ENCODE measurements around the gene TRNAU1AP.
"Not testable (repeated sequence)": the region's sequence is repeated elsewhere in the genome, so short reads cannot be mapped to it uniquely, and the experiment has no call there.

The TRNAU1AP gene

DNA sequence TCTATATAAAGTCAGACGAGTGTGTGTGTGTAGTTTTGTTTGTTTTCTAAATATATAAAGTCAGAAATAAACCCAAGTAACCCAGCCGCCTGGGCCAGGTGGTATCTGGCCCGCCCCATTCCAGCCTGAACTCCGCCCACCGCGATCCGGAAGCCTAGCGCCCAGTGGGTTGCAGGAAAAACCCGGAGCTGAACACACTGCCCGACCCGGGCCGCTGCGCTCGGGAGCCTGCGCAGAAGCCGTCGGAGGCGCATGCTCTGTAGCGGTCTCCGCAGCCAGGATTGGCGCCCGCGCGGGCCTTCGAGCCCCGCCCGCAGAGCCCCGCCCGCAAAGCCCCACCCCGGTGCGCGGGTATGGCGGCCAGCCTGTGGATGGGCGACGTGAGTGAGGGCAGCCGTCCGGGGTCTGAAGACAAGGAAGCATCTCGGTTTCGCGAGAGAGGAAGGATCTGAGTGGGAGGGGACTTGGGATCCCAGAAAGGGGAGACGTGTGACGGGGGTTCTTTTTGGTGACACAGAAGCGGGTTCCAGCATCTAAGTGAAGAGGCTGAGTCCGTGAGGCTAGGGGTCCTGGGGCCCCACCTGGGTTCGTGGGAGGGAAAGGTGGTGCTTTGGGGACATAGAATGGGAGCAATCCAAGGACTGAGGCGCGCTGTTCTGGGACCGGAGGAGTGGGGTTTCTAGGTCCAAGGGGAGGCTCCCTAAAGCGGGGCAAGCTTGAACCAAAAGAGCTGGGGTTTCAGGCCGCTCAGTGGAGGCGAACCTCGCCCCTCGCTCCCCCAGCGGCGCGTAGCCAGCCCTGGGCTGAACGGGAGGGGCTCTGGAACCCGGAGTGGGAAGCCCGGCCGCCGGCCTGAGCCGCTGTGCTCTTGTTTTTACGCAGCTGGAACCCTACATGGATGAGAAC, at the start of gene TRNAU1AP:
TRNAU1AP (plus strand) TSS at position 328 of the 906 bp plus-strand sequence; CDS start at position 354, 26 bp downstream.
- H3K4me1 Mint-ChIP-seq = peaks cover 31% of the 10 kb centered on the region
- peaks cover 17% of the 10 kb centered on the region for H3K36me3 Mint-ChIP-seq (ENCODE audit: low read depth)
- peak within 1 kb of the TSS; percentile 99 for H3K27ac Mint-ChIP-seq
- no peaks in the 10 kb centered on the region for H3K27me3 Mint-ChIP-seq
- peak; percentile 90 for ATAC-seq
- peak; percentile 98 for DNase-seq
- no peaks in the 10 kb centered on the region for H3K9me3 Mint-ChIP-seq
- peak within 1 kb of the TSS; percentile 99 for H3K4me3 Mint-ChIP-seq

DNA sequence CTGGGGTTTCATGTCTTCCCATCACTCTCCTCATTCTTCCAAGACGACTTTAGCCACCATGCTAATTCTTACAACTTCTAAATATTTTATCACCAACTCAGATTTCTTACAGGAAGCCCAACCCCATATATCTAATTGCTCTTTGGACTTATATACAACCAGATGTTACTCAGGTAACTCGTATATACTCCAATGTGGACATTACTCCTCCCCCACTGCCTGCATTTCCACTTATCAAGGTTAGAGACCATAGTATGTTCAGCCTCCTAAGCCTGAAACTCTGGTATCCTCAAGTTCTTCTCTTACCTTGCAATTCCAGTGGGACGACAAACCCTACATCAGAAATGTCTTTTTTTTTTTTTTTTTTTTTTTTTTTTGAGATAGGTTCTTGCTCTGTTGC, 49.8 kb upstream of the TRNAU1AP start:
- Mint-ChIP-seq H3K4me3 (no peak overlapping the region), H3K9me3 (peaks cover 2% of the 10 kb centered on the region), H3K27me3 (peaks cover 8% of the 10 kb centered on the region), H3K27ac (no peak overlapping the region), H3K36me3 (ENCODE audit: low read depth) (peaks cover 27% of the 10 kb centered on the region), H3K4me1 (peaks cover 31% of the 10 kb centered on the region)
- ATAC-seq (no peak), DNase-seq (no peak)

DNA sequence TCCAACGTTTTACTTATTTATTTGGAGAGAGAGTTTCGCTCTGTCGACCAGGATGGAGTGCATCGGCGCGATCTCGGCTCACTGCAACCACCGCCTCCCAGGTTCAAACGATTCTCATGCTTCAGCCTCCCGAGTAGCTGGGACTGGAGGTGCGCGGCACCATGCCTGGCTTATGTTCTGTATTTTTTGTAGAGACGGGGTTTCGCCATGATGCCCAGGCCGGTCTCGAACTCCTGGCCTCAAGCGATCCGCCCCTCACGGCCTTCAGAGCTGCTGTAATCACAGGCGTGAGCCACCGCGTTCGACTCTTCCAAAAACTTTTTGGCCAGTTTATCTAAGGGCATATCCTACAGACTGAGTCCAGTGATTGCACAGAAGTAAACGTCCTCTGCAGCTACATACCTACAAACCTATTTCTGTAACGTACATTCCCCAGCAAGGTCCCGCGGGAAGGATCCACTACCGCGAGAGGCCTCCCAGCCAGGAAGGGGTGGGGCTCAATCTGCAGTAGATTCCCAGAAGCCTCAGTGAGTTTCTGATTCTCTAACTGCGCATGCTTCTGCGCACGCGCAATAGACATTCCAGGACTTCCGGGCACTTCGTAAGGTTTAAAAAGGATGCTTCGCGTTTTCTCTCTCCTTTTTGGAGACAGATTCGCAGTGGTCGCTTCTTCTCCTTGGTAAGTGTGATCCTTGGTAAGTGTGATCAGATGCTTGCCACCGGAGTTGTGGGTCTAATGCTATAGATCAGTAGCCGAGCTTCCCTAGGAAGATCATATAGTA, 47.3 kb upstream of the TRNAU1AP start, which contains the start of gene RCC1:
RCC1 (plus strand) TSS at position 638 of the 782 bp plus-strand sequence. CDS start 23,824 bp downstream, outside the sequence.
- H3K27me3 Mint-ChIP-seq = peaks cover 16% of the 10 kb centered on the region
- DNase-seq = peak; percentile 92
- H3K4me1 Mint-ChIP-seq = peaks cover 56% of the 10 kb centered on the region
- H3K4me3 Mint-ChIP-seq = peak within 1 kb of the TSS; percentile 99
- H3K9me3 Mint-ChIP-seq = peaks cover 2% of the 10 kb centered on the region
- H3K27ac Mint-ChIP-seq = peak within 1 kb of the TSS; percentile 100
- peaks cover 52% of the 10 kb centered on the region for H3K36me3 Mint-ChIP-seq (ENCODE audit: low read depth)
- peak; percentile 76 for ATAC-seq

DNA sequence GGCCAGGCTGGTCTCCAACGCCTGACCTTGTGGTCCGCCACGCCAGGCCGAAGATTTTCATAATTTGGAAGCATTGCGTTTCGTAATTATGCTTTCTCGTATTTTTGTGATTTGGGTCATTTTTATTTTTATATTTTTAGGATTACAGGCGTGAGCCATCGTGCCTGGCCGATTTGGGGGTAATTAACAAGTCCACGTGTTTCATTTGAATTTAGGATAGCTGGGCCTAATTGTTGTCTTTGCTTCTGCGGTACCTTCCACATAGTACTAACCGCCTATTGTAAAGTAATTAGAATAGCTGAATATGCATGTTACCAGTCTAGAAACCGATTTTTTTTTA, 46.0 kb upstream of the TRNAU1AP start:
- Mint-ChIP-seq H3K27ac (peak overlapping the region; percentile 100), H3K4me3 (peak overlapping the region; percentile 99), H3K27me3 (peaks cover 16% of the 10 kb centered on the region), H3K4me1 (peaks cover 59% of the 10 kb centered on the region), H3K9me3 (peaks cover 2% of the 10 kb centered on the region), H3K36me3 (ENCODE audit: low read depth) (peaks cover 64% of the 10 kb centered on the region)
- no peak for DNase-seq
- ATAC-seq = no peak

DNA sequence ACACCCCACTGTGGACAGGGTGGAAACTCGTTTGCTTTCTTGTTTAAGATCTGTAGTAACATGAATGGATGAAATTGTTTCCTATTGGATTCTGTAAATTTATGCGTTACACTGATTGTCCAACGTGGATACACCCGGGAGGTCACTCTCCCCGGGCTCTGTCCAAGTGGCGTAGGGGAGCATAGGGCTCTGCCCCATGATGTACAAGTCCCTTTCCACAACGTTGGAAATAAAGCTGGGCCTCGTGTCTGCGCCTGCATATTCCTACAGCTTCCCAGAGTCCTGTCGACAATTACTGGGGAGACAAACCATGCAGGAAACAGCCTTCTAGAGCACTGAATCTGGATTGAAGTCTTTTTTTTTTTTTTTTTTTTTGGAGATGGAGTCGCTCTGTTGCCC, 45.6 kb upstream of the TRNAU1AP start:
- peaks cover 16% of the 10 kb centered on the region for H3K27me3 Mint-ChIP-seq
- DNase-seq (peak; percentile 37), ATAC-seq (no peak)
- H3K27ac Mint-ChIP-seq = peak overlapping the region; percentile 100
- peak overlapping the region; percentile 99 for H3K4me3 Mint-ChIP-seq
- peaks cover 67% of the 10 kb centered on the region for H3K36me3 Mint-ChIP-seq (ENCODE audit: low read depth)
- H3K9me3 Mint-ChIP-seq = peaks cover 2% of the 10 kb centered on the region
- peaks cover 62% of the 10 kb centered on the region for H3K4me1 Mint-ChIP-seq

DNA sequence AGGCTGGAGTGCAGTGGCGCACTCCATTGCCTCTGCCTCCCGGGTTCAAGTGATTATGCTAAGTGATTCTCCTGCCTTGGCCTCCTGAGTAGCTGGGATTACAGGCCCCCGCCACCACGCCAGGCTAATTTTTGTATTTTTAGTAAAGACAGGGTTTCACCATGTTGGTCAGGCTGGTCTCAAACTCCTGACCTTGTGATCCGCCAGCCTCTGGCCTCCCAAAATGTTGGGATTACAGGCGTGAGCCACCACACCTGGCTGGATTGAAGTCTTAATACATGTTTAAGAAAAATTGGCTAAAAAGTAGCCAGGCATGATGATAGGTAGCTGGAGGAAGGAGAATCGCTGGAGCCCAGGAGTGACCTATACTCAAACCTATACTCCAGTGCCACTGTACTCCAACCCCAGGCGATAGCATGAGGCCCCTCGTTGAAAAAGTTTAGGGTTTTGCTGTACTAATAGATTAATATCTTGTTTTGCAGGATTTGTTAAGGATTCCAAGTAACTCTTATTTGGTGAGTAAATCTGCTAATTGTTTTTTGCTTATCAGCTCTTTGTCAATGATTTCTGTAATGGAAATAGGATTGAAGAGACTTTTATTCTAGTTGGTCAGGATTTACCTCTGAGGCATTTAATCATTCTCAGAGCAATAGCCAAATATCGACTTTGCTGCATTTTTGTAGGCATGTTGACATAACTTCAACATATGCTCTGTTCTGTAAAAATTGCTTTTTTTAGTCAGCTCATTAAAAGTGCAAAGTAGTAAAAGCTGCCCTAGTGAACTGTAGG, 45.0 kb upstream of the TRNAU1AP start:
- peaks cover 16% of the 10 kb centered on the region for H3K27me3 Mint-ChIP-seq
- ATAC-seq = no peak
- peaks cover 67% of the 10 kb centered on the region for H3K4me1 Mint-ChIP-seq
- DNase-seq = peak; percentile 17
- H3K36me3 Mint-ChIP-seq (ENCODE audit: low read depth) = peaks cover 73% of the 10 kb centered on the region
- H3K9me3 Mint-ChIP-seq = peaks cover 2% of the 10 kb centered on the region
- peak overlapping the region; percentile 99 for H3K4me3 Mint-ChIP-seq
- peak overlapping the region; percentile 100 for H3K27ac Mint-ChIP-seq

DNA sequence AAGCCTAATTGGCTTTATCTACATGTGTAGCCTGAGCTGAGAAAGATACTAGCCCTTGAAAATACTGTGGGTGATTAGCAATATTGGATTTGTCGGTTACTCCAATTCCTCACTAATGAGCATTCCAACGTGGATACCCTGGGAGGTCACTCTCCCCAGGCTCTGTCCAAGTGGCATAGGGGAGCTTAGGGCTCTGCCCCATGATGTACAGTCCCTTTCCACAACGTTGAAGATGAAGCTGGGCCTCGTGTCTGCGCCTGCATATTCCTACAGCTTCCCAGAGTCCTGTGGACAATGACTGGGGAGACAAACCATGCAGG, 44.5 kb upstream of the TRNAU1AP start:
- Mint-ChIP-seq H3K9me3 (peaks cover 2% of the 10 kb centered on the region), H3K36me3 (ENCODE audit: low read depth) (peaks cover 75% of the 10 kb centered on the region), H3K4me1 (peaks cover 67% of the 10 kb centered on the region), H3K27ac (peak overlapping the region; percentile 100), H3K27me3 (peaks cover 16% of the 10 kb centered on the region), H3K4me3 (peak overlapping the region; percentile 99)
- no peak for ATAC-seq
- peak; percentile 30 for DNase-seq

DNA sequence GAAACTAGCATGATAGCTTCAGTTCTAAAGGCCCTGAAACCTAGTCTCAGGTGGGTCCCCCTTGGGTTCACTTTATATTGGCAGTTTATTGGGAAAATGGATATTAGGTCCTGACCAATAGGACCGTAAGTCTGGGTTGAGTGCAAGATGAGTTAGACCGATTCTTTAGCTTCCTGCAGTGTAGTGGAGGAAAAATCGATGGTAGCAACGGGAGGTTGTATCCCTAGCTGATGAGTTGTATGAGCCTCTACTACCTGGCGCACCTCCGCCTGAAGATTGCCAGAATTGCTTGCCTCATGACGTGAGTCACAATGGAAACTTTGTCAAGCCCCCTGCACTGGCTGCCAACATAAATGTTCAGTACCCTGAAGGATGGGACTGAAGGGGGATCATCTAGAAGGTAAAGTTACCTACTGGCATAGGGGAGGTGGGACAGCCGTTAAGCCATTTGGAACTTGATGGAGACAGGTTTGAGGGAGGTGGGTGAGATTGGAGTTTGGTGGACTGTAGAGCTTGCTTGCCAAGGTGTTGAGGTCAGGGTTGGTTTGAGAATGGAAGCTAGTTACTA, 43.1 kb upstream of the TRNAU1AP start:
- Mint-ChIP-seq H3K27me3 (peaks cover 16% of the 10 kb centered on the region), H3K9me3 (peaks cover 2% of the 10 kb centered on the region), H3K36me3 (ENCODE audit: low read depth) (peaks cover 82% of the 10 kb centered on the region), H3K4me3 (peak overlapping the region; percentile 99), H3K4me1 (peaks cover 66% of the 10 kb centered on the region), H3K27ac (peak overlapping the region; percentile 100)
- DNase-seq (peak; percentile 43), ATAC-seq (no peak)

DNA sequence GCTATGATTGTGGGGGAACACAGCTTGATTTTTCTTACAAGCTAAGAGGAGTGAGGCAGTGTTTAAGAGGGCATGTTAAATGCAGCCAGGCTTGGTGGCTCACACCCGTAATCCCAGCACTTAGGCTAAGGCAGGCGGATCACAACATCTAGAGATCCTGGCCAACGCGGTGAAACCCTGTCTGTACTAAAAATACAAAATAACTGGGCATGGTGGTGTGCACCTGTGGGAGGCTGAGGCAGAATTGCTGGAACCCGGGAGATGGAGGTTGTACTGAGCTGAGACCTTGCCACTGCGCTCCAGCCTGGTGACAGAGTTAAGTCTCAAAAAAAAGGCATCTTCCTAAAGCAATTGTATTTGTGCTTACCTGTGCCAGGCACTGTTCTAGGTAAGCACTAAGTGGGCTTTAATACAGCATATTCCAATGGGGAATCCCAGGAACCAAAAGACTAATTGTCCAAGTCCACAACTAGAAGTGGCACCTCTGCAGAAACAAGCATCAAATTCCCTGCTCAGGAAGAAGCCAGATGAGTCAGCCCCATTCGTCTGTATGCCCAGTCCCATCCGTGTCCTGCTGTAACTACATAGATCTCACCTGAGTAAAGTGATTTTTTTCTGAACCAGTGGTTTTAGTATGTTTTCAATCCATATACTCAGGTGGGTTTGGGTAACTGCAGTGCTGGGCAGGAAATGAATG, 42.5 kb upstream of the TRNAU1AP start:
- peak; percentile 59 for DNase-seq
- peaks cover 2% of the 10 kb centered on the region for H3K9me3 Mint-ChIP-seq
- peaks cover 63% of the 10 kb centered on the region for H3K4me1 Mint-ChIP-seq
- peak overlapping the region; percentile 100 for H3K27ac Mint-ChIP-seq
- ATAC-seq = peak; percentile 5
- peak overlapping the region; percentile 99 for H3K4me3 Mint-ChIP-seq
- H3K27me3 Mint-ChIP-seq = peaks cover 16% of the 10 kb centered on the region
- H3K36me3 Mint-ChIP-seq (ENCODE audit: low read depth) = peaks cover 83% of the 10 kb centered on the region

DNA sequence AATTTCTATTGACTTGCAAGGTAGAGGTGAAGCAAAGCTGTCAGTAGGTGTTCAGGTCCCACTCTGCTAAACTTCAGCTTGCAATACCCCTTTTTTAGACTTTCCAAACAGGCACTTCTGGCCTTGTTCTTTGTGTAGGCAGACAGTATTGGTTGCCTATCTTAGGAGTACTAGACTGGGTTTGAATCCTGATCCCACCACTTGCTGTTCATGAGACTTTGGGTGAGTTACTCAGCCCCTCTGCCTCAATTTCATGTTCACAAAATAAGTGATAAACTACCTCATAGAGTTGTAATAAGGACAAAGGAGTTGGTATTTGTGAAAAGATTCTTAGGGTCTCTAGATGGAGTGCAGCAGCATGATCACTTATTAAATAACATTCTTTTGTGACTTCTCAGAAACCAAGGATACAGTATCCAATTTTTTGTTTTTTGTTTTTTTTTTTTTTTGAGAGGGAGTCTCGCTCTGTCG, 41.9 kb upstream of the TRNAU1AP start:
- Mint-ChIP-seq H3K36me3 (ENCODE audit: low read depth) (peaks cover 77% of the 10 kb centered on the region), H3K4me3 (peak overlapping the region; percentile 99), H3K9me3 (no peaks in the 10 kb centered on the region), H3K27me3 (peaks cover 12% of the 10 kb centered on the region), H3K27ac (peak overlapping the region; percentile 100), H3K4me1 (peaks cover 57% of the 10 kb centered on the region)
- ATAC-seq (peak; percentile 6), DNase-seq (peak; percentile 33)

DNA sequence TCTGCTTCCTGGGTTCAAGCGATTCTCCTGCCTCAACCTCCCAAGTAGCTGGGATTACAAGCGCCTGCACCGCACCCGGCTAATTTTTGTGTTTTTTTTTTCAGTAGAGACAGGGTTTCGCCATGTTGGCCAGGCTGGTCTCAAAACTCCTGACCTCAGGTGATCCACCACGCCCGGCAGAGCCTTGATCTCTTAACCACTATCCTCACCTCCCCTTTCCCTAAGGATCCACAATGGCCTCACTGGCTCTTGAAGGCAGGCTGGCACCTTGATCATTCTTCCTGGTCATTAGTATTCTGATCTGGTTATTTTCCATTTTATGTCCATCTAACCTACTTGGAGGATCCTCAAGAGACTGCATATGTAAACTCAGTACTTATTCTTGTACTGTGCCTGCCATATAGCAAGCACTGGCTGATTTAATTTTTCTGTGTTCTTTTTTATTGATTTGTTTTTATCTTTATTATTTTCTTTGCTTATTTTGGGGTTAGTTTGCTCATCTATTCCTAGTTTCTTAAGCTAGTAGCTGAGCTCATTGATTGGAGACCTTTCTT, 40.8 kb upstream of the TRNAU1AP start:
- H3K36me3 Mint-ChIP-seq (ENCODE audit: low read depth) = peaks cover 66% of the 10 kb centered on the region
- H3K27me3 Mint-ChIP-seq = peaks cover 8% of the 10 kb centered on the region
- H3K27ac Mint-ChIP-seq = peak overlapping the region; percentile 75
- no peaks in the 10 kb centered on the region for H3K9me3 Mint-ChIP-seq
- DNase-seq (peak; percentile 31), ATAC-seq (no peak)
- H3K4me1 Mint-ChIP-seq = peaks cover 50% of the 10 kb centered on the region
- H3K4me3 Mint-ChIP-seq = peak overlapping the region; percentile 99

DNA sequence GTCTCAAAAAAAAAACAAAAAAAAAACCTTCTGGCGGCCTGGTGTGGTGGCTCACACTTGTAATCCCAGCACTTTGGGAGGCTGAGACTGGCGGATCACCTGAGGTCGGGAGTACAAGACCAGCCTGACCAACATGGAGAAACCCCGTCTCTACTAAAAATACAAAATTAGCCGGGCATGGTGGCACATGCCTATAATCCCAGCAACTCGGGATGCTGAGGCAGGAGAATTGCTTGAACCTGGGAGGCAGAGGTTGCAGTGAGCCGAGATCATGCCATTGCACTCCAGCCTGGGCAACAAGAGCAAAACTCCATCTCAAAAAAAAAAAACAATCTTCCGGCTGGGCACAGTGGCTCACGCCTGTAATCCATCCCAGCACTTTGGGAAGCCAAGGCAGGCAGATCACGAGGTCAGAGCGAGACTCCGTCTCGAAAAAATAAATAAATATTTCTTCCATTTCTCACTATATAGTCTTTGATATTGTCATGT, 38.4 kb upstream of the TRNAU1AP start:
- not testable (repeated sequence) for H3K27me3 Mint-ChIP-seq, ATAC-seq, H3K9me3 Mint-ChIP-seq
- peaks cover 46% of the 10 kb centered on the region for H3K4me1 Mint-ChIP-seq
- H3K4me3 Mint-ChIP-seq = peak overlapping the region; percentile 55
- peak; percentile 19 for DNase-seq
- peak overlapping the region; percentile 59 for H3K27ac Mint-ChIP-seq
- peaks cover 54% of the 10 kb centered on the region for H3K36me3 Mint-ChIP-seq (ENCODE audit: low read depth)

DNA sequence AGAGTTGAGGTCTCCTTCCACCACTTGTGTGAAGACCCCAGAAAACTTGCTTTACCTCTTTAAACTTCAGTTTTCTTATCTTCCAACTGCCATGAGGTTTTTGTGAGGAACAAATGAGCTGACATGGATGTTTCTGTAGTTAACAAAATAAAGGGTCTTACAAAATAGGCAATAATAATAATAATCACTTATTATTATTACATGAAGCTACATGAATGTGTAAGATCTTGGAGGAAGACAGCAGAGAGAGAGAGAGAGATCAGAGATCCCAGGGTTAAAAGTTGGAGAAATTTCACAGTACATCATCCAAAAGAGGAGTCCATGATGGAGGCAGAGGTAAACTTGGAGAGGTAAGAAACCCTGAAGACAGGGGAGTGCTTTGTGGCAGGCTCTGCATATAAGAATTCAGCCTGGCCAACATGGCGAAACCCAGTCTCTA, 36.3 kb upstream of the TRNAU1AP start:
- no peak overlapping the region for H3K4me3 Mint-ChIP-seq

More for the DNA sequence above, 36.3 kb upstream of the TRNAU1AP start:
- ATAC-seq (no peak), DNase-seq (no peak)
- Mint-ChIP-seq H3K9me3 (no peaks in the 10 kb centered on the region), H3K27me3 (no peaks in the 10 kb centered on the region), H3K27ac (peak overlapping the region; percentile 90), H3K4me1 (peaks cover 43% of the 10 kb centered on the region), H3K36me3 (ENCODE audit: low read depth) (peaks cover 40% of the 10 kb centered on the region)
